Kasumi-1 (cell line): Measurements from ENCODE around the gene PIAS2.
"Not testable (repeated sequence)": the region's sequence is repeated elsewhere in the genome, so short reads cannot be mapped to it uniquely, and the experiment has no call there.

Experiments
- DNase-seq, 2 experiments: peaks; one replicate each; lab custom pipeline; 2025; lab: John Stamatoyannopoulos, UW

Gene PIAS2

DNA sequence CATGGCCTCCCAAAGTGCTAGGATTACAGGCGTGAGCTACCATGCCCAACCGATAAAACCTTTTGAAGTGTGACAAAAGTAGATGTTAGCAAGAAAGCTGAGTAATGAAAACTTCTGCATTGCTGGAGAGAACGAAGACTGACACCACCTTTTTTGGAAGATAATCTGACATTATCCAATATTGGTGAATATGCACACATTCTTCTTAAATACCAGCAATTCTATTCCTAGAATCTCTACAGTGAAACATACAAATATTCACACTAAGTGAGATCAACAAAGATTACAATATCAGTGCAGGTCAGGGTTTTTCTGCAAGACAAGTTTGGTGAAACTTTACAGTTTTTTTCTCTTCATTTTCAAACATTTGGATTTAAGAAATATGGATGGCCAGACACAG, 7.8 kb downstream of the PIAS2 start:
- no peak for DNase-seq

DNA sequence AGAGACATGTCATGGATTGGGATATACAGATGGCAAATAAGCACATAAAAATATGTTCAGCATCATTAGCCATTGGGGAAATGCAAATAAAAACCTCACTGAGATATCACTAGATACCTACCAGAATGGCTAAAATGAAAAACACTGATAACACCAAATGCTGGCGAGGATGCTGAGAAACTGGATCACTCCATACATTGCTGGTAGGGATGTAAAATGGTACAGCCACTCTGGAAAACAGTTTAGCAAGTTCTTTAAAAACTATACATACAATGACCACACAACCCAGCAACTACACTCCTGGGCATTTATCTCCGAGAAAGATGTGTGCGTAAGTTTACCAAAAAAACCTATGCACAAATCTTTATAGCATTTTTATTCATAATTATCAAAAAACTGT, 13.9 kb downstream of the PIAS2 start:
- DNase-seq = no peak

- DNase-seq = no peak
Observed at GRCh38 chr18:46899274-46899948, 17.9 kb downstream of the PIAS2 start.

GRCh38 chr18:46894124-46894523, 23.2 kb downstream of the PIAS2 start:
- DNase-seq = no peak

- no peak for DNase-seq
Observed at GRCh38 chr18:46893360-46893759, 23.9 kb downstream of the PIAS2 start.

DNA sequence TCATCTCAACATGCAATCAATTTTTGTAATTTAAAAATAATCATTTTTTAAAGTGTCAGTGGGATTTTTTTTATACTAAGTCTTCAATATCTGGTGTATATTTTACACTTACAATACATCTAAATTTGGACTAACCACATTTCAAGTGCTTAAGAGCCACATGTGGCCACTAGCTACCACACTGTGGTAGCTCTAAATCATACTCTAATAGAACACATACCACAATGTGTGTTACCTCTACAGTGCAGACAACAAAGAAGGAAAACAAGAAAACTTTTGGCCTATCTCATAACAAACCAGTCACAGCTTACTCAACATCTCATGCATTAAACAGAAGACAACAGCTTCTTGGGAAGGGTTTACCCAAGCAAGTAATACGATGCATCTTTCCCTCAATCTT, 24.5 kb downstream of the PIAS2 start:
- DNase-seq = no peak

DNA sequence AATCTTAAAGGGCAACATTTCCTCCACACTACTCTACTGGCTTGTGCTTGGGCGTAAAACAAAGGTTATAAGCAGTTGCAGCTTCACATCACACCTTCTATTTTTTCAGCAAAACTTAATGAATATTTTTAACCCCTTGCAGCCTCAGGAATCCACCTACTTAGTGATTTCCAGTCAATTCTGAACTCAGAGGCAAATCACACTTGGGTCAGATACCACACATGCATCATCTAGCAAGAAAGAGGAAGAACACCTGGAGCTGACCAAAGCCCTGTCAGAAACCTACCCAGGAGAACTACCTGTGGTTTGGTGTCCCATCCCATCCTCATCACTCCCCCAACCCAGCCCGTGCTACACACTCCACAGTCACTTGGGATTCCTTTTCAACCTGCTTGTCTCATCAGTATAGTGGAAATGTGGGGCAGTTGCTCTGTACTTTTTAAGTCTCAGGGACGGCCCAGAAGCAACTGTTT, 25.5 kb downstream of the PIAS2 start:
- no peak for DNase-seq

- DNase-seq = no peak
Observed at GRCh38 chr18:46888965-46889364, 28.3 kb downstream of the PIAS2 start.

- no peak for DNase-seq
Observed at GRCh38 chr18:46886893-46887292, 30.4 kb downstream of the PIAS2 start.

DNA sequence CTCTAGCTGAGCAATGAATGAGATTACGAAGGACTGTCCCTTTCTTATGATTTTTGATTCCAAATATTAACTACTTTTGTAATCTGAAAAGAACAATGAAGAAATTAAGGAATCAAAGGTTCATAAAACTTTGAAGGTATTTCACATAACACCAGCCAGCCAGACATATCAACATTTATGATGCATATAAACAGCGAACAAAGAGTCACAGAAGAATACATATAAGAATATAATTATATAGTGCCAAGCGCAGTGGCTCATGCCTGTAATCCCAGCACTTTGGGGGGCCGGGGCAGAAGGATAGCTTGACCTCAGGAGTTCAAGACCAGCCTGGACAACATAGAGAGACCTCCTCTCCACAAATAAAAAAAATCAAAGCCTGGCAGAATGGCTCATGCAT, 34.1 kb downstream of the PIAS2 start:
- DNase-seq = no peak

DNA sequence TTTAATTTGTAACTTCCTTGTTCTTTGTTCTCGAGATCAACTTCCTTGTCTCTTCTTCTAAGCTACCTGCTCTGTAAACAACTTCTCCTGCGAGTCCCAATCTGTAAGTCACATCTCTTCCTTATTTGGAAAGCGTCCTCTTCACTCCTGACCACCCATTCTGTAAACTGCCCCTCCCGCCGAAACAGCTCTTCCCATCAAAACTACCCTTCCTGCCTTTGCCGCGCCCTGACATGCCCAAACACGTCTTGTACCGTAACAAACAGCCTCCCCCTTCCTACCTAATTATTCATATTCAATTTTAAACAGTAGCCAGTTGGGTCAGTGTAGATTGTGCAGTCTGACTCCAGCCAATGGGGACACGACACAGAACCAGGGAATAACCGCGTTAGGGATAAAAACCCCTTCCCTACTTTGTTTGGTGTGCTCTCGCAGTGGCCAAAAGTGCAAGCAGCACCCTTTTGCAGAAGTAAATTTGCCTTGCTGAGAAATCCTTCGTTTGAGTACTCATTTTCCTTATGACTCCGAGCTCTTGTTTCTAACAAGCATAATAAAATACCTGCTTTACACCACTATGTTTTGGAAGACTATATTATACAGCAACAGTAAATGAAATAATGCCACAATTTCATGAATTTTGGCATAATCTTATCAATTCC, 39.8 kb downstream of the PIAS2 start:
- peak; percentile 81 to 90 for DNase-seq

- peak; percentile 71 for DNase-seq
Observed at GRCh38 chr18:46868169-46868921, 49.0 kb downstream of the PIAS2 start.

DNA sequence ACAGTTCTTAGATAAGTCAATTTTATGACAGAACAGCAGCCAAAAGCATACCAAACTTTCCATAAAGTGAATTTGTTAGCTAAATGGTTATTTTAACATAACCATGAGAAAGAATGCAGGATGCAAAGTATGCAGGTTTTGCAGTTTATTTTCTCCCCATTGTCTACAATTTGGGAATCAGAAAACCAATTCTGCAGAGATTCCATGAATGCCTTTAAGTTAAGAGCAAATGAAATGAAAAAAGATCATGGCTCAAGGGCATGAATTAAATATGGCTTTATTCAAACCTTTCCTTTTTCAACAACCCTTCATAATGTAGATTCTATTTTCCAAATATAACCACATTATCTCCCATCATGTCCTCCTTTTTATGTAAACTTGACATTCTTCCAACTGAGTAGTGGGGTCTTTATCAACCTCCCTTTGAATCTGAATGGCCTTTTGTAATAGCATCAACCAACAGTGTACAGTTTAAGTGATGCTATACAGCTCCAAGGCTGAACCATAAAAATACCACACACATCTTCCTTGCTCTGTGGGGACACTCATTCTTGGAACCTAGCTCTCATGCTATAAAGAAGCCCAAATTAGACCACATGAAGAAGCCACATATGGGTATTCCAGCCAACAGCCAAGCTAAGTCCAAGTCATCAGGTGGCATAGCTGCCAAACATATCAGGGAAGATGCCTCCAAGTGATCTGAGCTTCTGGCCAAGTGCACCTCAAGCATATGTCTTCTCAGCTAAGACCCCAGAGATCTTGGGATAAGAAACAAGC, 49.8 kb downstream of the PIAS2 start:
- DNase-seq = no peak

GRCh38 chr18:46866523-46866922, 50.8 kb downstream of the PIAS2 start:
- DNase-seq = no peak

DNA sequence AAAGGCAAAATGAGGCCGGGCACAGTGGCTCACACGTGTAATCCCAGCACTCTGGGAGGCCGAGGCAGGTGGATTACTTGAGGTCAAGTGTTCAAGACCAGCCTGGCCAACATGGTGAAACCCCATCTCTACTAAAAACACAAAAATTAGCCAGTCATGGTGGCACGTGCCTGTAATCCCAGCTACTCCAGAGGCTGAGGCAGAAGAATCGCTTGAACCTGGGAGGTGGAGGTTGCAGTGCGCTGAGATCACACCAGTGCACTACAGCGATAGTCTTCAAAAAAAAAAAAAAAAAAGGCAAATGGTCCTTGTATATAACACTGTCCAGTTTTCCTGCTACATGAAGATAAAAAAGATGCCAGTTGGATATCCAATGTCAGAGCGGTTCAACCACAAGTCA, 52.1 kb downstream of the PIAS2 start:
- not testable (repeated sequence) for DNase-seq

DNA sequence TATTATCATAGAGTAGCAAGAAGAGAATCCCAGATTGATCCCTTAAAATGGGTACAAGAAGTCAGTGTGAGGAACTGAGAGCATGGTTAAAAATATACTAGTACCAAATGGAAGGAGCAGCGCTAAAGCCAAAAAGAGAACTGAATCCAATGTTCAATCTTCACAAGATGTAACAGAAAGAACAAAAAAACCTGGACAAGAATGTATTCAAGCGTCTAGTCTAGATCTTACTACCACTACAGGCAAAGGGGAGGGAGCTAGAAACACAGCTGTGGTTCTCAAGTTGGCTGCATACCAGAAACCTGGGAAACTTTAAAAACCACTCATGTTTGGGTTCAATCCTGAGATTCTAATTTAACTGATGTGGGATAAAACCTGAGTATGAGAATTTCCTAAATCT, 57.5 kb downstream of the PIAS2 start:
- DNase-seq = no peak

- DNase-seq = no peak
Observed at GRCh38 chr18:46858290-46858689, 59.0 kb downstream of the PIAS2 start.

DNA sequence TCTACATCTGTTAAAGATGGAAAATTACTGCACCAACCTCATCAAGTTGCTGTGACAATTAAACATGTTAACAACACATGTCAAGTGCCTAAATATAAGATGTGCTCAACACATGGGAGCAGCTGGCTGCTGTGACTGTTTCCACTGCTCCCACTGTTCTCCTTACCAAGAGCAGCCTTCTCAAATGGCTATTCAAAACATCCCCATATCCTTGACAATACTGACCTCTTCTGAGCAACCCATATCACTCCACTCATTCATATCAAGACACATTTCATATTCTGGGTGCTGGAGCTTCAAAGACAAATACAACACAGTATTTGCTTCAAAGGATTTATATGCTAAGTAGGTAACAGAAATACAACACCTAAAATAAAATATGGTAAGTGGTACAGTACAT, 60.3 kb downstream of the PIAS2 start:
- DNase-seq = peak in 1 of 2 experiments; percentile 13

- DNase-seq = no peak
Observed at GRCh38 chr18:46849007-46849406, 68.3 kb downstream of the PIAS2 start.

DNA sequence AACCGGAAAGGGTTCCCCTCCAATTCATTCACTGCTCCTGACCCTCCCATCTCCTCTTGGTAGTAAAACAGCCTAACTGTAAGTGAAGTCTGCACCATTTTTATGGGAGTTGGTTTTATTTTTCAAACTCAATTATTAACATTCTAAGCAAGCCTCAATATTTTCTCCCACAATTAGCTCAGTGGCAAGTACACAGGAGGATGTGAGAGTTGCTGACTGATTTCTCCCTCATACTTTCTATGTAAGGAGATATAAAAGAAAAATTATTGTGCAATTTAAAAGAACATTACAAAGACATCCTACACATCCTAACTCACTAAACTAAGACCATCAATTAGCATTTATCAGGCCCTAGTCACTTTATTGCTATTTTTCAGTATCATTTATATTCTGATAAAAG, 73.9 kb downstream of the PIAS2 start:
- no peak for DNase-seq

GRCh38 chr18:46842583-46842982, 74.7 kb downstream of the PIAS2 start:
- DNase-seq = no peak

DNA sequence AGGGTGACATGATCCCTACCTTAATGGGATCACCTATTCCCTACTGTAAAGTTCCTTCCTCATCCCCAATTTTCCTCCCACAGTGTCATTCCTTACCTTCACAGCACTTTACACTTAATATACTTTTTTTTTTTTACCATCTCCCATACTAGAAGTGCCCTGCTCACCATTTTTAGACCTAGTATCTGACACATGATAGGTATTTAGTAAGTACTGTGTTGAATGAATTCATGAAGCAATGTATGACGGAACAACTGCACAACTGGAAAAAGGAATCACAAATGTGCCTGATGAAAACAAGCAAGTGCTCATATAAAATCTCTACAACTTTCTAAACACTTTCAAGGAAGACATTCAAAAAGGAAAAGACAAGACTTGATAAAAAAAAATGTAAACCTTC, 83.4 kb downstream of the PIAS2 start:
- DNase-seq = no peak
